Activated naive CD8-positive, alpha-beta T cell treated with anti-CD3 and anti-CD28 coated beads, Interleukin-2, amount 50 U/mL, for 24 hours (primary cell): Measurements from ENCODE around the gene STARD8.
"Not testable (repeated sequence)": the region's sequence is repeated elsewhere in the genome, so short reads cannot be mapped to it uniquely, and the experiment has no call there.

Source experiments
- ATAC-seq: fragments of 150-1000 bp; cut with Tn5 transposase; one replicate; pipeline ENCODE4 v1.10.0; 2021
- DNase-seq: peaks from one replicate; pipeline ENCODE4 v3.0.0; 2021
- H3K27ac Mint-ChIP-seq: one replicate; pipeline ENCODE4 v1.8.0; 2021; ENCODE audit warnings: mild to moderate bottlenecking, mixed read lengths
- H3K27me3 Mint-ChIP-seq: one replicate; pipeline ENCODE4 v1.8.0; 2021; ENCODE audit warnings: mixed read lengths
- H3K36me3 Mint-ChIP-seq: one replicate; pipeline ENCODE4 v1.8.0; 2021; ENCODE audit warnings: low read depth, mixed read lengths
- H3K4me1 Mint-ChIP-seq: one replicate; pipeline ENCODE4 v1.8.0; 2021; ENCODE audit warnings: mixed read lengths
- H3K4me3 Mint-ChIP-seq: one replicate; pipeline ENCODE4 v1.8.0; 2021; ENCODE audit warnings: mild to moderate bottlenecking, moderate library complexity, mixed read lengths
- H3K9me3 Mint-ChIP-seq: one replicate; pipeline ENCODE4 v1.8.0; 2021; ENCODE audit warnings: mixed read lengths

STARD8 gene

DNA sequence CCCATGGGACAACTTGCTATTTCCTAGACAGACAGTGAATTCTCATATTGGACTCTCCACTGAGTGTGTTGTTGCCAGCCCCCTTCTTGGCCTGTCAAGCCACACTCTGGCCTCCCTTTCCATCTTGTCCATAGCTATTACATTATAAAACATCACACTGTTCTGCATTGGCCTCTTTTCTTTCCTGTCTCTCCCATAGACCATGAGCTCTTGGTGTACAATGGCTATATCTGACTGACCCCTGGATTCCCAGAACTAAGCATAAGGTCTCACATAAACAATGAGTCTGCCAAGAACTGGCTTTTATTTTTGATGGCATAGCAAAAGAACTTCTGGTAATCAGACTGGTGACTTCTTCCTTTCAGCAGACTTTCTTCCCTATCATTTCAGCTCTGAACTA lies 23.8 kb downstream of the STARD8 start:
- Mint-ChIP-seq H3K4me3 (no peak overlapping the region), H3K4me1 (no peaks in the 10 kb centered on the region)

GRCh38 chrX:68672581-68673318 lies 25.3 kb downstream of the STARD8 start:
- Mint-ChIP-seq H3K27me3 (no peaks in the 10 kb centered on the region), H3K4me3 (no peak overlapping the region), H3K36me3 (no peaks in the 10 kb centered on the region), H3K9me3 (no peaks in the 10 kb centered on the region), H3K4me1 (no peaks in the 10 kb centered on the region), H3K27ac (no peak overlapping the region)
- DNase-seq (no peak), ATAC-seq (no peak)

More for the DNA sequence above, 23.8 kb downstream of the STARD8 start:
- no peaks in the 10 kb centered on the region for H3K9me3 Mint-ChIP-seq
- ATAC-seq (no peak), DNase-seq (no peak)
- H3K27ac Mint-ChIP-seq, result no peak overlapping the region
- H3K36me3 Mint-ChIP-seq, result no peaks in the 10 kb centered on the region
- peaks cover 1% of the 10 kb centered on the region for H3K27me3 Mint-ChIP-seq

GRCh38 chrX:68675571-68675970 lies 28.1 kb downstream of the STARD8 start:
- Mint-ChIP-seq H3K36me3 (no peaks in the 10 kb centered on the region), H3K4me1 (peaks cover 1% of the 10 kb centered on the region), H3K4me3 (no peak overlapping the region), H3K9me3 (no peaks in the 10 kb centered on the region), H3K27ac (no peak overlapping the region), H3K27me3 (no peaks in the 10 kb centered on the region)
- DNase-seq (no peak), ATAC-seq (no peak)

DNA sequence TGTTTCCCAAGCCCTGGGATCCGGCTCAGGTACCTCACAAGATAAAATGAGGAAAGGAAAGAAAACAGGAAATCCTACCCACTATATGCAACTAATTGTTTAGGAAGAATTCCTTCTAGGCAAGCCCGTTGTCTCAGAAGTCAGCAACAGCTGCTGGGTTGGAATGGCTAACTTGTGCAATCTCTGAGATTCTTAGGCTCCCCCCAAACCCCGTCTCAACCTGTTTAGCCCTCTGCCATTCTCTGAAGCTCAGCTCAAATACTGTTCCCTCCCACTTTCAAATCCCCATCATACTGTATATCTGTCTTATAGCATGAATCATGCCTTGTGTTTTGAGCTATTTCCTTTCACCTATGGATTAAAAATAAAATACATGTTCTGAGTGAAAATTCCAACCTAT lies 28.9 kb downstream of the STARD8 start:
- Mint-ChIP-seq H3K27me3 (no peaks in the 10 kb centered on the region), H3K4me1 (peaks cover 4% of the 10 kb centered on the region), H3K4me3 (no peak overlapping the region), H3K27ac (no peak overlapping the region), H3K36me3 (no peaks in the 10 kb centered on the region), H3K9me3 (no peaks in the 10 kb centered on the region)
- ATAC-seq (no peak), DNase-seq (no peak)

DNA sequence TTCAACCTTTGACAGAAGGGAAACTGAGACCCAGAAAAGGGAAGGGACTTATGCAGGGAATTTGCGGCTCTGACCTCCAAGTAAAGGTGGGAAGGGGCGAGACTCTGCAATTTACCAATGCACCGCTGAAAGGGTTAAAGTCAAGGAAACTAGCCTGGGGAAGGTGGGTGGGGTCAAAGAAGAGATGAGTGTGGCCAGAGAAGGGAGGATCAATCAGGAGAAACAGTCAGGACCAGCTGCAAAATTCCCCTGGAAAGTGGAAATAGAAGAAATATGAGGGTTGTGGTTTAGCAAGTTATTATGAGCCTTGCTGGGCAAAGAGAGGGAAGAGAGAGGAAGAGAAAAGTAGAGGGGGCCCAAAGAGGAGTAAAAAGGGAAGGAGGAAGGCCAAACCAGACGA lies 30.5 kb downstream of the STARD8 start:
- Mint-ChIP-seq H3K4me3 (no peak overlapping the region), H3K27ac (no peak overlapping the region), H3K4me1 (peaks cover 4% of the 10 kb centered on the region), H3K27me3 (no peaks in the 10 kb centered on the region), H3K36me3 (no peaks in the 10 kb centered on the region), H3K9me3 (no peaks in the 10 kb centered on the region)
- ATAC-seq (no peak), DNase-seq (no peak)

- Mint-ChIP-seq H3K36me3 (no peaks in the 10 kb centered on the region), H3K4me3 (no peak overlapping the region), H3K27ac (no peak overlapping the region), H3K9me3 (no peaks in the 10 kb centered on the region), H3K27me3 (peaks cover 5% of the 10 kb centered on the region), H3K4me1 (peaks cover 24% of the 10 kb centered on the region)
- ATAC-seq (peak; percentile 63), DNase-seq (no peak)
Observed at GRCh38 chrX:68681443-68681941, 34.0 kb downstream of the STARD8 start.

GRCh38 chrX:68682790-68683189 lies 35.3 kb downstream of the STARD8 start:
- peaks cover 27% of the 10 kb centered on the region for H3K4me1 Mint-ChIP-seq
- ATAC-seq (no peak), DNase-seq (no peak)
- H3K27ac Mint-ChIP-seq, result no peak overlapping the region
- no peaks in the 10 kb centered on the region for H3K36me3 Mint-ChIP-seq
- no peaks in the 10 kb centered on the region for H3K9me3 Mint-ChIP-seq
- peaks cover 14% of the 10 kb centered on the region for H3K27me3 Mint-ChIP-seq
- H3K4me3 Mint-ChIP-seq, result no peak overlapping the region

DNA sequence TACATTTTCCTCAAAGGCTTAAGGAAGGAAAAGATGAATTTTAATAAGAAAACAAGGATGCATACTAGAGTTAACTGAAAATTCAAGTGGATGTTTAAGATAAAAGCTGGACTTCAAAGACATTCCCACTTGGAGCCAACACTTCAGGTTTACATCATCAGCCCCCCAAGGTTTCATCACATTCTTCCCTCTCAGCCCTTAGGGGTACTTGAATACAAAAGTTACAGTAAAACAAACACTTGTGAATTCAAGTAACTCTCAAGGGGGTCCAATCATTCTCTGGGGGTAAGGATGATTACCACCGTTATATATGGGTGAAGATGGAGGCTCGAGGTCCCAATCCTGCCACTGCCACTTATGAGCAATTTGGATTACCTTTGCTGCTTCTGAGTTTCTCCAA lies 36.1 kb downstream of the STARD8 start:
- H3K27ac Mint-ChIP-seq, result no peak overlapping the region
- peaks cover 14% of the 10 kb centered on the region for H3K27me3 Mint-ChIP-seq
- DNase-seq, result no peak
- H3K4me1 Mint-ChIP-seq, result peaks cover 27% of the 10 kb centered on the region
- ATAC-seq, result no peak
- H3K9me3 Mint-ChIP-seq, result no peaks in the 10 kb centered on the region
- H3K36me3 Mint-ChIP-seq, result no peaks in the 10 kb centered on the region
- H3K4me3 Mint-ChIP-seq, result no peak overlapping the region

- no peak overlapping the region for H3K4me3 Mint-ChIP-seq
- H3K27ac Mint-ChIP-seq, result no peak overlapping the region
- ATAC-seq (peak; percentile 35), DNase-seq (peak; percentile 40)
- H3K9me3 Mint-ChIP-seq, result no peaks in the 10 kb centered on the region
- no peaks in the 10 kb centered on the region for H3K36me3 Mint-ChIP-seq
- H3K4me1 Mint-ChIP-seq, result peaks cover 27% of the 10 kb centered on the region
- peaks cover 14% of the 10 kb centered on the region for H3K27me3 Mint-ChIP-seq
Observed at GRCh38 chrX:68684291-68684918, 36.9 kb downstream of the STARD8 start.

GRCh38 chrX:68684919-68685304 lies 37.4 kb downstream of the STARD8 start:
- DNase-seq (no peak), ATAC-seq (no peak)
- Mint-ChIP-seq H3K27ac (no peak overlapping the region), H3K27me3 (peaks cover 14% of the 10 kb centered on the region), H3K4me1 (peaks cover 27% of the 10 kb centered on the region), H3K4me3 (no peak overlapping the region), H3K9me3 (no peaks in the 10 kb centered on the region), H3K36me3 (no peaks in the 10 kb centered on the region)

GRCh38 chrX:68685685-68686084 lies 38.2 kb downstream of the STARD8 start:
- no peaks in the 10 kb centered on the region for H3K36me3 Mint-ChIP-seq
- DNase-seq (no peak), ATAC-seq (no peak)
- peak overlapping the region; percentile 54 for H3K4me3 Mint-ChIP-seq
- no peak overlapping the region for H3K27ac Mint-ChIP-seq
- H3K27me3 Mint-ChIP-seq, result peaks cover 14% of the 10 kb centered on the region
- peaks cover 26% of the 10 kb centered on the region for H3K4me1 Mint-ChIP-seq
- no peaks in the 10 kb centered on the region for H3K9me3 Mint-ChIP-seq

DNA sequence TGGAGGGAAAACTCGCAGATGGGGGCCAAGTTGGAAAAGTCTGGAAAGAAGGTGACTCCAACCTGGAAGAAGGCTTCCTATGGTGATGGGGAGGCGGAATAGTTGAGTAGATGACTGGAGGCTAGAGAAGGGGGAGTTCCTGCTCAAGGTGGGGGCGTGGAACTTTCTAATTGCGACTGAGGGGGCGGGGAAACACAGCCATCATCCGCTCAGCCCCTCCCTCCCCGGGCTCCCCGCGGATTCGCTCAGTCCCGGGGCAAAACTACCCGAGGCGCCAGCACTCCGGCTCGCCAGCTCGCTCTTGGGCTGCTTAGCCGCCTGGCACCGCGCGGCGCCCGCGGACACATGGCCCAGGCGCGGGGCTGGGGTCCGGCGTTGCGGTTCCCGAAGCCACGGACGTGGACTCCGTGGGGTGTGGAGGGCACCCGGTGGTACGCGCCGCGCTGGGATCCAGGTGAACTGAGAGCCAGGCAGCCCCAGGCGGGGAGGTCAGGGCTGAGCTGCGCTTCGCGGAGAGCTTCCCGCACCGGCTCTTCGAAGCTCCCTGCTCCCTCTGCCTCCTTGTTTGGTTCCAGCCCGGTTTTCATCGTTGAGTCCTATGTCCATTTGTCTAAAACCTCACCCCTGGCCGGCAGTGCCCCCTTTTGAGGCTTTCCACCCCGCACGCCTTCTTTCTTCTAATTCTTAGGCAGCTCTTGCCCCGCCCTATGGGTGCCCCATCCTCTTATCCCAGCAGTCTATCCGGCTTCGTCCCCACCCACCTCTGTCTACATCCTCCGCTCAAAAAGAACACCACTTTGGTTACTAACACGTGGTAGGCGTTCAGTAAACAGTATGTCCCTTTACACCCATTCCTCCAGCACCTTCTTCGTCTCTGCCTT lies 38.9 kb downstream of the STARD8 start:
- ATAC-seq (peak; percentile 27), DNase-seq (peak; percentile 19)
- peak overlapping the region; percentile 64 for H3K4me3 Mint-ChIP-seq
- no peaks in the 10 kb centered on the region for H3K9me3 Mint-ChIP-seq
- H3K4me1 Mint-ChIP-seq, result peaks cover 23% of the 10 kb centered on the region
- peaks cover 14% of the 10 kb centered on the region for H3K27me3 Mint-ChIP-seq
- no peak overlapping the region for H3K27ac Mint-ChIP-seq
- no peaks in the 10 kb centered on the region for H3K36me3 Mint-ChIP-seq

GRCh38 chrX:68688931-68689330 lies 41.5 kb downstream of the STARD8 start:
- H3K27me3 Mint-ChIP-seq, result peaks cover 25% of the 10 kb centered on the region
- not testable (repeated sequence) for ATAC-seq, H3K27ac Mint-ChIP-seq

GRCh38 chrX:68690936-68691501 lies 43.6 kb downstream of the STARD8 start:
- peaks cover 14% of the 10 kb centered on the region for H3K4me1 Mint-ChIP-seq
- H3K36me3 Mint-ChIP-seq, result no peaks in the 10 kb centered on the region
- peaks cover 28% of the 10 kb centered on the region for H3K27me3 Mint-ChIP-seq
- H3K9me3 Mint-ChIP-seq, result no peaks in the 10 kb centered on the region
- no peak overlapping the region for H3K27ac Mint-ChIP-seq
- H3K4me3 Mint-ChIP-seq, result no peak overlapping the region
- ATAC-seq (no peak), DNase-seq (no peak)

More at GRCh38 chrX:68688931-68689330, 41.5 kb downstream of the STARD8 start:
- peaks cover 25% of the 10 kb centered on the region for H3K4me1 Mint-ChIP-seq
- DNase-seq, H3K4me3 Mint-ChIP-seq, H3K36me3 Mint-ChIP-seq, H3K9me3 Mint-ChIP-seq: not testable (repeated sequence)
